Vagina (tissue), 2 donors: ENCODE data around the gene RASGEF1C.

Source experiments
- CTCF ChIP-seq, 3 experiments: fragments of 450-650 bp in 2 of 3; fragments of 200-600 bp in 1 of 3; sonication (generic) in 1 of 3; IDR thresholded peaks; one replicate each; pipeline ENCODE4 v1.5.1; 2017 to 2019; ENCODE audit warnings: antibody characterized with exemption in 3 of 3, mild to moderate bottlenecking in 2 of 3, moderate library complexity in 2 of 3
- POLR2A ChIP-seq, 2 donors: fragments of 450-650 bp; IDR thresholded peaks; one replicate each; pipeline ENCODE4 v1.6.1; 2017; ENCODE audit warnings: antibody characterized with exemption in 2 of 2, mild to moderate bottlenecking in 2 of 2, moderate library complexity in 2 of 2
- POLR2AphosphoS5 ChIP-seq, 2 donors: sonication (generic); formaldehyde crosslinking; IDR thresholded peaks; one replicate each; pipeline ENCODE4 v1.9.0; 2017; ENCODE audit warnings: antibody characterized with exemption in 2 of 2, mild to moderate bottlenecking in 2 of 2, low read depth in 1 of 2; ENCODE audit not compliant: insufficient read depth in 1 of 2

- no peak for TF ChIP-seq POLR2A (IDR thresholded peaks at IDR 0.05)
- no peak for TF ChIP-seq CTCF (IDR thresholded peaks at IDR 0.05)
- TF ChIP-seq POLR2AphosphoS5 (IDR thresholded peaks at IDR 0.05; ENCODE audit: insufficient read depth in 1 of 2, low read depth in 1 of 2), result no peak
Observed at GRCh38 chr5:180128671-180129261, 80.2 kb downstream of the RASGEF1C start.
